Measurements from ENCODE around the gene FAM13A. TPM values are rescaled to one million over a fixed set of nuclear protein-coding genes. Genes with fewer than 3 reads are reported as not detected.

The FAM13A gene
- total and polyA plus RNA-seq, 2 of the 13 experiments (the other 11 are each of a cell fraction or from before 2014, with no cell fraction given), result 1.2 to 36.2 TPM

DNA sequence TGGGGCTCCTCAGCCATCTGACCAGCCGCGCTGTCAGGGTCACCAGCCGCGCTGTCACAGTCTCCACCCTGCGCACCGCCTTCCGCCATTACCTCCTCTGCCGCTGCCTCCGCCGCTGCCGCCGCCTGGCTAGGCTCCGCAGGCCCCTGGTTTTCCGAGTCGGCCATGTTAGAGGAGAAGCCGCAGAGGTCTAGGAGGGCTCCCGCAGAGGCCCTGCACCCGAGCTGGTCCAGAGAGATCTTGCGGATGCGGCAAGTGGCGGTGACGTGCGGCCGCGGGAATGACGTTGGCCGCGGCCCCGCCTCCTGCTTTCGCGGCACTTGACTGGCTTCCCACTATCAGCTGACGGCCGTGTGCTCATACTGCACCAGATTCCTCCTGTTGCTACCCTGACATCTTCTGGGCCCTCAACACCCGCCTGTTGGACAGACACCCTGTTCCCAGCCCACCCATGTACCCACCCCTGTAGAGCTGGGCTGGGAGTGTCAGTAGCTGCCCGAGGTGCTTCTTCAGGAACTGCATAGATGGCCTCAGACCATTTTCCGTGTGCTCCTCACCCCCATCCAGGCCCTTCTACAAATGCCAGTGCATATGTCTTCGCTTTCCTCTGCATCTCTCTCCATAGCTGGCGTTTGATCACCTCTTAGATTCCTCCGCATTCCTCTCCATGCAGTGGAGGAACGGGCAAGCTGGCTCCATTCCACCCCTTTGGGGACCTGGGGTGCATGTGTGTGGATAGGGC is 359.2 kb downstream of the FAM13A start, which contains the start of gene NAP1L5 (continued):
- TF ChIP-seq, protein P1, sequence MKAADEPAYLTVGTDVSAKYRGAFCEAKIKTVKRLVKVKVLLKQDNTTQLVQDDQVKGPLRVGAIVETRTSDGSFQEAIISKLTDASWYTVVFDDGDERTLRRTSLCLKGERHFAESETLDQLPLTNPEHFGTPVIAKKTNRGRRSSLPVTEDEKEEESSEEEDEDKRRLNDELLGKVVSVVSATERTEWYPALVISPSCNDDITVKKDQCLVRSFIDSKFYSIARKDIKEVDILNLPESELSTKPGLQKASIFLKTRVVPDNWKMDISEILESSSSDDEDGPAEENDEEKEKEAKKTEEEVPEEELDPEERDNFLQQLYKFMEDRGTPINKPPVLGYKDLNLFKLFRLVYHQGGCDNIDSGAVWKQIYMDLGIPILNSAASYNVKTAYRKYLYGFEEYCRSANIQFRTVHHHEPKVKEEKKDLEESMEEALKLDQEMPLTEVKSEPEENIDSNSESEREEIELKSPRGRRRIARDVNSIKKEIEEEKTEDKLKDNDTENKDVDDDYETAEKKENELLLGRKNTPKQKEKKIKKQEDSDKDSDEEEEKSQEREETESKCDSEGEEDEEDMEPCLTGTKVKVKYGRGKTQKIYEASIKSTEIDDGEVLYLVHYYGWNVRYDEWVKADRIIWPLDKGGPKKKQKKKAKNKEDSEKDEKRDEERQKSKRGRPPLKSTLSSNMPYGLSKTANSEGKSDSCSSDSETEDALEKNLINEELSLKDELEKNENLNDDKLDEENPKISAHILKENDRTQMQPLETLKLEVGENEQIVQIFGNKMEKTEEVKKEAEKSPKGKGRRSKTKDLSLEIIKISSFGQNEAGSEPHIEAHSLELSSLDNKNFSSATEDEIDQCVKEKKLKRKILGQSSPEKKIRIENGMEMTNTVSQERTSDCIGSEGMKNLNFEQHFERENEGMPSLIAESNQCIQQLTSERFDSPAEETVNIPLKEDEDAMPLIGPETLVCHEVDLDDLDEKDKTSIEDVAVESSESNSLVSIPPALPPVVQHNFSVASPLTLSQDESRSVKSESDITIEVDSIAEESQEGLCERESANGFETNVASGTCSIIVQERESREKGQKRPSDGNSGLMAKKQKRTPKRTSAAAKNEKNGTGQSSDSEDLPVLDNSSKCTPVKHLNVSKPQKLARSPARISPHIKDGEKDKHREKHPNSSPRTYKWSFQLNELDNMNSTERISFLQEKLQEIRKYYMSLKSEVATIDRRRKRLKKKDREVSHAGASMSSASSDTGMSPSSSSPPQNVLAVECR (CRISPR knock-in tag; IDR thresholded peaks at IDR 0.05; ENCODE audit: borderline replicate concordance), result peak; percentile 52; the same call in 1 of the 2 replicates
- TF ChIP-seq YY1 (IDR thresholded peaks at IDR 0.05; ENCODE audit: insufficient read depth, insufficient replicate concordance, low read depth, low read length), result peak; percentile 79
- TF ChIP-seq, protein P2, sequence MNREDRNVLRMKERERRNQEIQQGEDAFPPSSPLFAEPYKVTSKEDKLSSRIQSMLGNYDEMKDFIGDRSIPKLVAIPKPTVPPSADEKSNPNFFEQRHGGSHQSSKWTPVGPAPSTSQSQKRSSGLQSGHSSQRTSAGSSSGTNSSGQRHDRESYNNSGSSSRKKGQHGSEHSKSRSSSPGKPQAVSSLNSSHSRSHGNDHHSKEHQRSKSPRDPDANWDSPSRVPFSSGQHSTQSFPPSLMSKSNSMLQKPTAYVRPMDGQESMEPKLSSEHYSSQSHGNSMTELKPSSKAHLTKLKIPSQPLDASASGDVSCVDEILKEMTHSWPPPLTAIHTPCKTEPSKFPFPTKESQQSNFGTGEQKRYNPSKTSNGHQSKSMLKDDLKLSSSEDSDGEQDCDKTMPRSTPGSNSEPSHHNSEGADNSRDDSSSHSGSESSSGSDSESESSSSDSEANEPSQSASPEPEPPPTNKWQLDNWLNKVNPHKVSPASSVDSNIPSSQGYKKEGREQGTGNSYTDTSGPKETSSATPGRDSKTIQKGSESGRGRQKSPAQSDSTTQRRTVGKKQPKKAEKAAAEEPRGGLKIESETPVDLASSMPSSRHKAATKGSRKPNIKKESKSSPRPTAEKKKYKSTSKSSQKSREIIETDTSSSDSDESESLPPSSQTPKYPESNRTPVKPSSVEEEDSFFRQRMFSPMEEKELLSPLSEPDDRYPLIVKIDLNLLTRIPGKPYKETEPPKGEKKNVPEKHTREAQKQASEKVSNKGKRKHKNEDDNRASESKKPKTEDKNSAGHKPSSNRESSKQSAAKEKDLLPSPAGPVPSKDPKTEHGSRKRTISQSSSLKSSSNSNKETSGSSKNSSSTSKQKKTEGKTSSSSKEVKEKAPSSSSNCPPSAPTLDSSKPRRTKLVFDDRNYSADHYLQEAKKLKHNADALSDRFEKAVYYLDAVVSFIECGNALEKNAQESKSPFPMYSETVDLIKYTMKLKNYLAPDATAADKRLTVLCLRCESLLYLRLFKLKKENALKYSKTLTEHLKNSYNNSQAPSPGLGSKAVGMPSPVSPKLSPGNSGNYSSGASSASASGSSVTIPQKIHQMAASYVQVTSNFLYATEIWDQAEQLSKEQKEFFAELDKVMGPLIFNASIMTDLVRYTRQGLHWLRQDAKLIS (CRISPR knock-in tag; IDR thresholded peaks at IDR 0.05), result no peak
- no peak for TF ChIP-seq ZNF354B (CRISPR knock-in tag; IDR thresholded peaks at IDR 0.05)
- TF ChIP-seq CAMTA2 (CRISPR knock-in tag; IDR thresholded peaks at IDR 0.05; ENCODE audit: borderline replicate concordance), result no peak
- TF ChIP-seq CREB1 (IDR thresholded peaks at IDR 0.05), result peak; percentile 56; the same call in 1 of the 2 replicates
- peak; percentile 23; the same call in 1 of the 2 replicates for TF ChIP-seq CREB1 (CRISPR knock-in tag; IDR thresholded peaks at IDR 0.05)
- no peak for TF ChIP-seq ZFP36 (IDR thresholded peaks at IDR 0.05; ENCODE audit: borderline replicate concordance, low read depth, low read length, partially characterized antibody)
- TF ChIP-seq MEIS1 (CRISPR knock-in tag; IDR thresholded peaks at IDR 0.05; ENCODE audit: borderline replicate concordance), result no peak
- TF ChIP-seq SATB2 (CRISPR knock-in tag; IDR thresholded peaks at IDR 0.05), result no peak
- no peak for TF ChIP-seq RELA (CRISPR knock-in tag; IDR thresholded peaks at IDR 0.05)
- no peak for TF ChIP-seq KLF6 (CRISPR knock-in tag; IDR thresholded peaks at IDR 0.05)
- TF ChIP-seq, protein P3, sequence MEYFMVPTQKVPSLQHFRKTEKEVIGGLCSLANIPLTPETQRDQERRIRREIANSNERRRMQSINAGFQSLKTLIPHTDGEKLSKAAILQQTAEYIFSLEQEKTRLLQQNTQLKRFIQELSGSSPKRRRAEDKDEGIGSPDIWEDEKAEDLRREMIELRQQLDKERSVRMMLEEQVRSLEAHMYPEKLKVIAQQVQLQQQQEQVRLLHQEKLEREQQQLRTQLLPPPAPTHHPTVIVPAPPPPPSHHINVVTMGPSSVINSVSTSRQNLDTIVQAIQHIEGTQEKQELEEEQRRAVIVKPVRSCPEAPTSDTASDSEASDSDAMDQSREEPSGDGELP (IDR thresholded peaks at IDR 0.05; ENCODE audit: borderline replicate concordance, low read depth), result peak; percentile 29; the same call in 1 of the 2 replicates
- TF ChIP-seq, protein P4, sequence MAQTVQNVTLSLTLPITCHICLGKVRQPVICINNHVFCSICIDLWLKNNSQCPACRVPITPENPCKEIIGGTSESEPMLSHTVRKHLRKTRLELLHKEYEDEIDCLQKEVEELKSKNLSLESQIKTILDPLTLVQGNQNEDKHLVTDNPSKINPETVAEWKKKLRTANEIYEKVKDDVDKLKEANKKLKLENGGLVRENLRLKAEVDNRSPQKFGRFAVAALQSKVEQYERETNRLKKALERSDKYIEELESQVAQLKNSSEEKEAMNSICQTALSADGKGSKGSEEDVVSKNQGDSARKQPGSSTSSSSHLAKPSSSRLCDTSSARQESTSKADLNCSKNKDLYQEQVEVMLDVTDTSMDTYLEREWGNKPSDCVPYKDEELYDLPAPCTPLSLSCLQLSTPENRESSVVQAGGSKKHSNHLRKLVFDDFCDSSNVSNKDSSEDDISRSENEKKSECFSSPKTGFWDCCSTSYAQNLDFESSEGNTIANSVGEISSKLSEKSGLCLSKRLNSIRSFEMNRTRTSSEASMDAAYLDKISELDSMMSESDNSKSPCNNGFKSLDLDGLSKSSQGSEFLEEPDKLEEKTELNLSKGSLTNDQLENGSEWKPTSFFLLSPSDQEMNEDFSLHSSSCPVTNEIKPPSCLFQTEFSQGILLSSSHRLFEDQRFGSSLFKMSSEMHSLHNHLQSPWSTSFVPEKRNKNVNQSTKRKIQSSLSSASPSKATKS (CRISPR knock-in tag; IDR thresholded peaks at IDR 0.05), result no peak
- TF ChIP-seq RXRA (CRISPR knock-in tag; IDR thresholded peaks at IDR 0.05), result no peak
- TF ChIP-seq NFYB (CRISPR knock-in tag; IDR thresholded peaks at IDR 0.05), result no peak
- TF ChIP-seq KDM5A (IDR thresholded peaks at IDR 0.05; ENCODE audit: borderline replicate concordance, low read length), result no peak
